GM23338 (cell line): ENCODE data around the gene EIF2B1. TPM values are rescaled to one million over a fixed set of nuclear protein-coding genes. Genes with fewer than 3 reads are reported as not detected.

Experiments
- ATAC-seq: fragments of 200-7000 bp; cut with Tn5 transposase; 3 replicates; pipeline ENCODE4 v1.9.1; 2020
- DNase-seq: peaks from one replicate; pipeline ENCODE4 v3.0.0-alpha.2; 2015; ENCODE audit warnings: low spot score
- H2AFZ ChIP-seq: fragments of 200-600 bp; sonication (generic); 2 replicates; pipeline ENCODE4 v1.8.0; 2016; ENCODE audit warnings: antibody characterized with exemption, mild to moderate bottlenecking, moderate library complexity
- H3F3A ChIP-seq: fragments of 200-600 bp; sonication (generic); replicated peaks from 2 replicates; pipeline ENCODE4 v1.8.0; 2017; ENCODE audit warnings: antibody characterized with exemption, mixed run types, low read depth
- H3K27ac ChIP-seq: fragments of 200-600 bp; sonication (generic); 2 replicates; pipeline ENCODE4 v1.6.1; 2016; ENCODE audit warnings: low read depth
- H3K27me3 ChIP-seq: fragments of 200-600 bp; sonication (generic); 2 replicates; pipeline ENCODE4 v1.8.0; 2016; ENCODE audit warnings: mild to moderate bottlenecking, mixed run types, moderate library complexity; ENCODE audit not compliant: insufficient read depth
- H3K36me3 ChIP-seq: fragments of 200-600 bp; sonication (generic); 2 replicates; pipeline ENCODE4 v1.8.0; 2016; ENCODE audit warnings: mild to moderate bottlenecking; ENCODE audit not compliant: insufficient read depth
- H3K4me1 ChIP-seq: fragments of 200-600 bp; sonication (generic); 2 replicates; pipeline ENCODE4 v1.8.0; 2016; ENCODE audit warnings: mild to moderate bottlenecking, moderate library complexity; ENCODE audit not compliant: insufficient read depth
- H3K4me2 ChIP-seq: fragments of 200-600 bp; sonication (generic); 2 replicates; pipeline ENCODE4 v1.7.1; 2017; ENCODE audit warnings: mixed run types
- H3K4me3 ChIP-seq: fragments of 200-600 bp; sonication (generic); 2 replicates; pipeline ENCODE4 v1.6.1; 2016; ENCODE audit warnings: mixed run types
- H3K79me2 ChIP-seq: fragments of 200-600 bp; sonication (generic); replicated peaks from 2 replicates; pipeline ENCODE4 v1.8.0; 2017; ENCODE audit warnings: mild to moderate bottlenecking; ENCODE audit not compliant: insufficient read depth
- H3K9me2 ChIP-seq: fragments of 200-600 bp; sonication (generic); 2 replicates; pipeline ENCODE4 v1.8.0; 2017; ENCODE audit not compliant: insufficient read depth
- H4K20me1 ChIP-seq: fragments of 200-600 bp; sonication (generic); replicated peaks from 2 replicates; pipeline ENCODE4 v1.8.0; 2017; ENCODE audit warnings: mild to moderate bottlenecking; ENCODE audit not compliant: insufficient read depth
- H3K27ac Mint-ChIP-seq: 2 replicates; pipeline ENCODE4 v1.8.0; 2020; ENCODE audit warnings: inconsistent platforms, mild to moderate bottlenecking, moderate library complexity, mixed read lengths
- H3K27me3 Mint-ChIP-seq: 3 replicates; pipeline ENCODE4 v1.8.0; 2022; ENCODE audit warnings: low read depth, mild to moderate bottlenecking, moderate library complexity, mixed read lengths, inconsistent platforms; ENCODE audit not compliant: insufficient read depth, poor library complexity
- H3K36me3 Mint-ChIP-seq: 3 replicates; pipeline ENCODE4 v1.8.0; 2021; ENCODE audit warnings: low read depth, mild to moderate bottlenecking, inconsistent platforms, moderate library complexity, mixed read lengths
- H3K4me1 Mint-ChIP-seq: 3 replicates; pipeline ENCODE4 v1.8.0; 2020; ENCODE audit warnings: mild to moderate bottlenecking, inconsistent platforms, mixed read lengths
- H3K4me3 Mint-ChIP-seq: 3 replicates; pipeline ENCODE4 v1.8.0; 2021; ENCODE audit warnings: moderate library complexity, mild to moderate bottlenecking, inconsistent platforms, mixed read lengths
- H3K9me3 Mint-ChIP-seq: 3 replicates; pipeline ENCODE4 v1.8.0; 2020; ENCODE audit warnings: moderate library complexity, mild to moderate bottlenecking, inconsistent platforms, mixed read lengths
- EZH2 ChIP-seq: fragments of 200-600 bp; sonication (generic); IDR thresholded peaks from one replicate; pipeline ENCODE4 v1.8.0; 2017; ENCODE audit warnings: antibody characterized with exemption, mild to moderate bottlenecking, low read depth; ENCODE audit not compliant: unreplicated experiment
- NANOG ChIP-seq: IDR thresholded peaks from 2 replicates; pipeline ENCODE4 v1.6.1; 2016; ENCODE audit warnings: antibody characterized with exemption, borderline replicate concordance
- POLR2AphosphoS5 ChIP-seq: IDR thresholded peaks from 2 replicates; pipeline ENCODE4 v1.6.1; 2016; ENCODE audit warnings: antibody characterized with exemption, low read depth
- REST ChIP-seq: IDR thresholded peaks from one replicate; pipeline ENCODE4 v1.6.1; 2018; ENCODE audit warnings: antibody characterized with exemption; ENCODE audit not compliant: unreplicated experiment
- ZNF114 ChIP-seq: fragments of 250-450 bp; sonication (Bioruptor Pico); IDR thresholded peaks from 2 replicates; pipeline ENCODE4 v1.5.0; 2020; ENCODE audit warnings: mild to moderate bottlenecking, moderate library complexity
- ZNF331 ChIP-seq: fragments of 250-450 bp; sonication (Bioruptor Pico); IDR thresholded peaks from 2 replicates; pipeline ENCODE4 v1.5.0; 2020; ENCODE audit warnings: low read depth, mild to moderate bottlenecking, moderate library complexity
- polyA plus RNA-seq: library from polyadenylated mRNA; unstranded; fragments of >200 nt; fragmentation: Nextera tagmentation; extraction: Ambion mirVana; gene quantifications from 2 replicates; pipeline ENCODE4 v1.2.1, GENCODE V29; 2016
- total RNA-seq: library from RNA; depleted of rRNA; stranded (reverse); fragments of >200 nt; shearing (Covaris generic); gene quantifications from 2 replicates; pipeline ENCODE4 v1.2.3, GENCODE V29; 2014
- TF ChIP-seq, protein P1 (sequence below), 2 experiments: fragments of 200-600 bp in 1 of 2; sonication (generic) in 1 of 2; conservative IDR thresholded peaks; 2 replicates each; pipeline versions ENCODE4 v1.5.1 to v1.6.1; 2016 to 2017; ENCODE audit warnings: antibody characterized with exemption in 2 of 2, low read depth in 2 of 2, mild to moderate bottlenecking in 2 of 2, moderate library complexity in 1 of 2
- TF ChIP-seq, protein P2 (sequence below): fragments of 250-450 bp; sonication (Bioruptor Pico); IDR thresholded peaks from 2 replicates; pipeline ENCODE4 v1.5.0; 2020; ENCODE audit warnings: mild to moderate bottlenecking, moderate library complexity
- TF ChIP-seq, protein P3 (sequence below): IDR thresholded peaks from 2 replicates; pipeline ENCODE4 v1.6.1; 2016; ENCODE audit warnings: antibody characterized with exemption

Gene EIF2B1
- total and polyA plus RNA-seq, 2 experiments from 2014 or later, result 33.5 to 117 TPM

DNA sequence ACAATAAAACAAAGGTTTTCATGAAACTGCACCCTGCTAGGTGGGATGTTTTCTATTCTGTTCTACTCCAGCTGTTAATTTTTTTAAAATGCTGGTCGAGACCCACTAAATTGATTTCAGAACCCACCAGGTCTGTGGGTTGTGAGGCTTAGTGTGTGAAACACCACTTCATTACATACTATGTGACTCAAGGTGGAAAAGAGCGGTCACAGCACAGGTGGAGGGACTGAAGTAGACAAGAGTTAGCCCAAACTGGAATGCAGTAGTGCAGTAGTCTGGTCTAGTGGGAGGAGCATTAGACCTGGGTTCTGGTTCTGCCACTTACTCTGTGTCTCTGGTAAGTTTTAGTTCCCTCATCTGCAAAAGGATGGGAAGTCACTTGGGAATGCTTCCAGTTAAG, 19.4 kb downstream of the EIF2B1 start (continued):
- TF ChIP-seq REST, result no peak
- TF ChIP-seq EZH2, result no peak

GRCh38 chr12:123608182-123608581, 25.3 kb downstream of the EIF2B1 start:
- Mint-ChIP-seq H3K4me1 (peaks cover under 1% of the 10 kb centered on the region; the same call in 1 of the 3 replicates), H3K27ac (no peak overlapping the region), H3K27me3 (no peaks in the 10 kb centered on the region), H3K9me3 (no peaks in the 10 kb centered on the region), H3K36me3 (peaks cover 91% of the 10 kb centered on the region), H3K4me3 (no peak overlapping the region)
- H3K27me3 ChIP-seq, result no peaks in the 10 kb centered on the region
- no peak overlapping the region for H2AFZ ChIP-seq
- H3F3A ChIP-seq, result peaks cover 5% of the 10 kb centered on the region; the same call in 1 of the 2 replicates
- no peaks in the 10 kb centered on the region for H3K9me2 ChIP-seq
- H3K4me2 ChIP-seq, result no peak overlapping the region
- ATAC-seq (no peak), DNase-seq (no peak)
- peaks cover 66% of the 10 kb centered on the region for H3K79me2 ChIP-seq
- H3K36me3 ChIP-seq, result peaks cover 76% of the 10 kb centered on the region
- H3K4me1 ChIP-seq, result no peaks in the 10 kb centered on the region
- no peak overlapping the region for H3K4me3 ChIP-seq
- peaks cover 52% of the 10 kb centered on the region for H4K20me1 ChIP-seq
- no peak overlapping the region for H3K27ac ChIP-seq
- TF ChIP-seq, protein P1, sequence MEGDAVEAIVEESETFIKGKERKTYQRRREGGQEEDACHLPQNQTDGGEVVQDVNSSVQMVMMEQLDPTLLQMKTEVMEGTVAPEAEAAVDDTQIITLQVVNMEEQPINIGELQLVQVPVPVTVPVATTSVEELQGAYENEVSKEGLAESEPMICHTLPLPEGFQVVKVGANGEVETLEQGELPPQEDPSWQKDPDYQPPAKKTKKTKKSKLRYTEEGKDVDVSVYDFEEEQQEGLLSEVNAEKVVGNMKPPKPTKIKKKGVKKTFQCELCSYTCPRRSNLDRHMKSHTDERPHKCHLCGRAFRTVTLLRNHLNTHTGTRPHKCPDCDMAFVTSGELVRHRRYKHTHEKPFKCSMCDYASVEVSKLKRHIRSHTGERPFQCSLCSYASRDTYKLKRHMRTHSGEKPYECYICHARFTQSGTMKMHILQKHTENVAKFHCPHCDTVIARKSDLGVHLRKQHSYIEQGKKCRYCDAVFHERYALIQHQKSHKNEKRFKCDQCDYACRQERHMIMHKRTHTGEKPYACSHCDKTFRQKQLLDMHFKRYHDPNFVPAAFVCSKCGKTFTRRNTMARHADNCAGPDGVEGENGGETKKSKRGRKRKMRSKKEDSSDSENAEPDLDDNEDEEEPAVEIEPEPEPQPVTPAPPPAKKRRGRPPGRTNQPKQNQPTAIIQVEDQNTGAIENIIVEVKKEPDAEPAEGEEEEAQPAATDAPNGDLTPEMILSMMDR (conservative IDR thresholded peaks at IDR 0.05; ENCODE audit: low read depth in 2 of 2), result no peak
- TF ChIP-seq EZH2 (no peak), NANOG (no peak), POLR2AphosphoS5 (no peak), ZNF114 (CRISPR knock-in tag) (no peak), ZNF331 (CRISPR knock-in tag) (no peak)
- TF ChIP-seq, protein P2, sequence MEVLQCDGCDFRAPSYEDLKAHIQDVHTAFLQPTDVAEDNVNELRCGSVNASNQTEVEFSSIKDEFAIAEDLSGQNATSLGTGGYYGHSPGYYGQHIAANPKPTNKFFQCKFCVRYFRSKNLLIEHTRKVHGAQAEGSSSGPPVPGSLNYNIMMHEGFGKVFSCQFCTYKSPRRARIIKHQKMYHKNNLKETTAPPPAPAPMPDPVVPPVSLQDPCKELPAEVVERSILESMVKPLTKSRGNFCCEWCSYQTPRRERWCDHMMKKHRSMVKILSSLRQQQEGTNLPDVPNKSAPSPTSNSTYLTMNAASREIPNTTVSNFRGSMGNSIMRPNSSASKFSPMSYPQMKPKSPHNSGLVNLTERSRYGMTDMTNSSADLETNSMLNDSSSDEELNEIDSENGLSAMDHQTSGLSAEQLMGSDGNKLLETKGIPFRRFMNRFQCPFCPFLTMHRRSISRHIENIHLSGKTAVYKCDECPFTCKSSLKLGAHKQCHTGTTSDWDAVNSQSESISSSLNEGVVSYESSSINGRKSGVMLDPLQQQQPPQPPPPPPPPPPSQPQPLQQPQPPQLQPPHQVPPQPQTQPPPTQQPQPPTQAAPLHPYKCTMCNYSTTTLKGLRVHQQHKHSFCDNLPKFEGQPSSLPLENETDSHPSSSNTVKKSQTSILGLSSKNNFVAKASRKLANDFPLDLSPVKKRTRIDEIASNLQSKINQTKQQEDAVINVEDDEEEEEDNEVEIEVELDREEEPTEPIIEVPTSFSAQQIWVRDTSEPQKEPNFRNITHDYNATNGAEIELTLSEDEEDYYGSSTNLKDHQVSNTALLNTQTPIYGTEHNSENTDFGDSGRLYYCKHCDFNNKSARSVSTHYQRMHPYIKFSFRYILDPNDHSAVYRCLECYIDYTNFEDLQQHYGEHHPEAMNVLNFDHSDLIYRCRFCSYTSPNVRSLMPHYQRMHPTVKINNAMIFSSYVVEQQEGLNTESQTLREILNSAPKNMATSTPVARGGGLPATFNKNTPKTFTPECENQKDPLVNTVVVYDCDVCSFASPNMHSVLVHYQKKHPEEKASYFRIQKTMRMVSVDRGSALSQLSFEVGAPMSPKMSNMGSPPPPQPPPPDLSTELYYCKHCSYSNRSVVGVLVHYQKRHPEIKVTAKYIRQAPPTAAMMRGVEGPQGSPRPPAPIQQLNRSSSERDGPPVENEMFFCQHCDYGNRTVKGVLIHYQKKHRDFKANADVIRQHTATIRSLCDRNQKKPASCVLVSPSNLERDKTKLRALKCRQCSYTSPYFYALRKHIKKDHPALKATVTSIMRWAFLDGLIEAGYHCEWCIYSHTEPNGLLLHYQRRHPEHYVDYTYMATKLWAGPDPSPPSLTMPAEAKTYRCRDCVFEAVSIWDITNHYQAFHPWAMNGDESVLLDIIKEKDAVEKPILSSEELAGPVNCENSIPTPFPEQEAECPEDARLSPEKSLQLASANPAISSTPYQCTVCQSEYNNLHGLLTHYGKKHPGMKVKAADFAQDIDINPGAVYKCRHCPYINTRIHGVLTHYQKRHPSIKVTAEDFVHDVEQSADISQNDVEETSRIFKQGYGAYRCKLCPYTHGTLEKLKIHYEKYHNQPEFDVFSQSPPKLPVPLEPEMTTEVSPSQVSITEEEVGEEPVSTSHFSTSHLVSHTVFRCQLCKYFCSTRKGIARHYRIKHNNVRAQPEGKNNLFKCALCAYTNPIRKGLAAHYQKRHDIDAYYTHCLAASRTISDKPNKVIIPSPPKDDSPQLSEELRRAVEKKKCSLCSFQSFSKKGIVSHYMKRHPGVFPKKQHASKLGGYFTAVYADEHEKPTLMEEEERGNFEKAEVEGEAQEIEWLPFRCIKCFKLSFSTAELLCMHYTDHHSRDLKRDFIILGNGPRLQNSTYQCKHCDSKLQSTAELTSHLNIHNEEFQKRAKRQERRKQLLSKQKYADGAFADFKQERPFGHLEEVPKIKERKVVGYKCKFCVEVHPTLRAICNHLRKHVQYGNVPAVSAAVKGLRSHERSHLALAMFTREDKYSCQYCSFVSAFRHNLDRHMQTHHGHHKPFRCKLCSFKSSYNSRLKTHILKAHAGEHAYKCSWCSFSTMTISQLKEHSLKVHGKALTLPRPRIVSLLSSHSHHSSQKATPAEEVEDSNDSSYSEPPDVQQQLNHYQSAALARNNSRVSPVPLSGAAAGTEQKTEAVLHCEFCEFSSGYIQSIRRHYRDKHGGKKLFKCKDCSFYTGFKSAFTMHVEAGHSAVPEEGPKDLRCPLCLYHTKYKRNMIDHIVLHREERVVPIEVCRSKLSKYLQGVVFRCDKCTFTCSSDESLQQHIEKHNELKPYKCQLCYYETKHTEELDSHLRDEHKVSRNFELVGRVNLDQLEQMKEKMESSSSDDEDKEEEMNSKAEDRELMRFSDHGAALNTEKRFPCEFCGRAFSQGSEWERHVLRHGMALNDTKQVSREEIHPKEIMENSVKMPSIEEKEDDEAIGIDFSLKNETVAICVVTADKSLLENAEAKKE, result no peak
- TF ChIP-seq, protein P3, sequence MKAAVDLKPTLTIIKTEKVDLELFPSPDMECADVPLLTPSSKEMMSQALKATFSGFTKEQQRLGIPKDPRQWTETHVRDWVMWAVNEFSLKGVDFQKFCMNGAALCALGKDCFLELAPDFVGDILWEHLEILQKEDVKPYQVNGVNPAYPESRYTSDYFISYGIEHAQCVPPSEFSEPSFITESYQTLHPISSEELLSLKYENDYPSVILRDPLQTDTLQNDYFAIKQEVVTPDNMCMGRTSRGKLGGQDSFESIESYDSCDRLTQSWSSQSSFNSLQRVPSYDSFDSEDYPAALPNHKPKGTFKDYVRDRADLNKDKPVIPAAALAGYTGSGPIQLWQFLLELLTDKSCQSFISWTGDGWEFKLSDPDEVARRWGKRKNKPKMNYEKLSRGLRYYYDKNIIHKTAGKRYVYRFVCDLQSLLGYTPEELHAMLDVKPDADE, result no peak
